HEK293 (cell line): ENCODE measurements around the gene COL9A2.

Source experiments
- GFI1B ChIP-seq: fragments of 450-650 bp; formaldehyde crosslinking; IDR thresholded peaks from 2 replicates; pipeline ENCODE4 v1.5.1; 2016; ENCODE audit warnings: missing biosample characterization, missing genetic modification characterization
- ZNF324 ChIP-seq: fragments of 450-650 bp; formaldehyde crosslinking; IDR thresholded peaks from 2 replicates; pipeline ENCODE4 v1.5.1; 2016; ENCODE audit warnings: missing biosample characterization, missing genetic modification characterization
- ZNF37A ChIP-seq: fragments of 450-650 bp; IDR thresholded peaks from 2 replicates; pipeline ENCODE4 v1.5.1; 2018; ENCODE audit warnings: missing biosample characterization, missing genetic modification characterization
- ZNF514 ChIP-seq: fragments of 450-650 bp; formaldehyde crosslinking; IDR thresholded peaks from 2 replicates; pipeline ENCODE4 v1.5.1; 2016; ENCODE audit warnings: missing biosample characterization, missing genetic modification characterization
- TF ChIP-seq, protein P1 (sequence below): fragments of 450-650 bp; formaldehyde crosslinking; IDR thresholded peaks from 2 replicates; pipeline ENCODE4 v1.5.1; 2016; ENCODE audit warnings: missing biosample characterization, missing genetic modification characterization, borderline replicate concordance
- TF ChIP-seq, protein P2 (sequence below): fragments of 450-650 bp; formaldehyde crosslinking; IDR thresholded peaks from 2 replicates; pipeline ENCODE4 v1.5.1; 2016; ENCODE audit warnings: missing biosample characterization, missing genetic modification characterization
- TF ChIP-seq, protein P3 (sequence below): fragments of 450-650 bp; formaldehyde crosslinking; IDR thresholded peaks from 2 replicates; pipeline ENCODE4 v1.5.1; 2016; ENCODE audit warnings: missing biosample characterization, missing genetic modification characterization
- TF ChIP-seq, protein P4 (sequence below): fragments of 450-650 bp; formaldehyde crosslinking; IDR thresholded peaks from 2 replicates; pipeline ENCODE4 v1.5.1; 2016; ENCODE audit warnings: missing biosample characterization, missing genetic modification characterization

DNA sequence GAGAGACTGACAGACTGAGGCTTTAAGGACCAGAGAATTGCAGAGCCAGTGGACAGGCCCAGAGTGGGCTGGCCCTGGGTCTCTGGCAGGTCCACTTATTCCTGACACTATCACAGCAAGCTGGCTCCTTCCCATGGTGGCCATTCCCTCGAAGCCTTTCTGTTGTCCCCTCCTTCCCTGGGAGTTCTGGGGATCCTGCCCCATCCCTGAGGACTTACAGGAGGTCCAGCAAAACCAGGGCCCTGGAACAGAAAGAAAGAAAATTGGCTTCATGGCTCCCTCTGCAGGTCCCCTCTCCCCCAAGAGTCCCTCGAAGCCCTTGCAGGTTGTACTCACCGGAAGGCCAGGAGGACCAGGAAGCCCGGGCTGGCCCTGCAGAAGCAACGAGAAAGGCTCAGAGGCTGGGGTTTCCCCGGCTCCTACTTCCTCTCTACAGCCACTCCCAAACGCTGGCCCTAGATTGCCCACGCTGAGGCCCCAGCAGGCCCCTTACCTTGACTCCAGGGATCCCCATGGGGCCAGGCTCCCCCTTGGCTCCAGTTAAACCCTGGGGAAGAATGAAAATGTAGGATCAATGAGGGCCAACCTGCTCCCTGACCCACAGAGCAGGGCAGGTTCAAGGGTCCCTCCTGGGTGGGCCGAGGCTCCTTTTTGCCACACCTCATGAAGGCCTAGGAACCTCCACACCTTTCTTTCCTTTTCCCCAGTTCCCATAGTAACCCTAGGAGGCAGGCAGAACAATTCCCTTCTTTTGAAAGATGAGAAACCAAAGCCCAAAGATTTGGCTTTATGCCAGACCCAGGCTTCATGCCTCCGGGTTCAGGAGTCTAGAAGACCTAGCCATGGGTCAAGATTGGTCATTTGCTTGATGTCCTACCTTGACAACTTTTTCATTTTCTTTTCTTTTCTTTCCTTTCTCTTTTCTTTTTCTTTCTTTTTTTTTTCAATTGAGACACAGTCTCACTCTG lies 4.6 kb downstream of the COL9A2 start:
- no peak for TF ChIP-seq GFI1B (tag by site-specific recombination)
- TF ChIP-seq ZNF37A (tag by site-specific recombination), result no peak
- TF ChIP-seq, protein P1, sequence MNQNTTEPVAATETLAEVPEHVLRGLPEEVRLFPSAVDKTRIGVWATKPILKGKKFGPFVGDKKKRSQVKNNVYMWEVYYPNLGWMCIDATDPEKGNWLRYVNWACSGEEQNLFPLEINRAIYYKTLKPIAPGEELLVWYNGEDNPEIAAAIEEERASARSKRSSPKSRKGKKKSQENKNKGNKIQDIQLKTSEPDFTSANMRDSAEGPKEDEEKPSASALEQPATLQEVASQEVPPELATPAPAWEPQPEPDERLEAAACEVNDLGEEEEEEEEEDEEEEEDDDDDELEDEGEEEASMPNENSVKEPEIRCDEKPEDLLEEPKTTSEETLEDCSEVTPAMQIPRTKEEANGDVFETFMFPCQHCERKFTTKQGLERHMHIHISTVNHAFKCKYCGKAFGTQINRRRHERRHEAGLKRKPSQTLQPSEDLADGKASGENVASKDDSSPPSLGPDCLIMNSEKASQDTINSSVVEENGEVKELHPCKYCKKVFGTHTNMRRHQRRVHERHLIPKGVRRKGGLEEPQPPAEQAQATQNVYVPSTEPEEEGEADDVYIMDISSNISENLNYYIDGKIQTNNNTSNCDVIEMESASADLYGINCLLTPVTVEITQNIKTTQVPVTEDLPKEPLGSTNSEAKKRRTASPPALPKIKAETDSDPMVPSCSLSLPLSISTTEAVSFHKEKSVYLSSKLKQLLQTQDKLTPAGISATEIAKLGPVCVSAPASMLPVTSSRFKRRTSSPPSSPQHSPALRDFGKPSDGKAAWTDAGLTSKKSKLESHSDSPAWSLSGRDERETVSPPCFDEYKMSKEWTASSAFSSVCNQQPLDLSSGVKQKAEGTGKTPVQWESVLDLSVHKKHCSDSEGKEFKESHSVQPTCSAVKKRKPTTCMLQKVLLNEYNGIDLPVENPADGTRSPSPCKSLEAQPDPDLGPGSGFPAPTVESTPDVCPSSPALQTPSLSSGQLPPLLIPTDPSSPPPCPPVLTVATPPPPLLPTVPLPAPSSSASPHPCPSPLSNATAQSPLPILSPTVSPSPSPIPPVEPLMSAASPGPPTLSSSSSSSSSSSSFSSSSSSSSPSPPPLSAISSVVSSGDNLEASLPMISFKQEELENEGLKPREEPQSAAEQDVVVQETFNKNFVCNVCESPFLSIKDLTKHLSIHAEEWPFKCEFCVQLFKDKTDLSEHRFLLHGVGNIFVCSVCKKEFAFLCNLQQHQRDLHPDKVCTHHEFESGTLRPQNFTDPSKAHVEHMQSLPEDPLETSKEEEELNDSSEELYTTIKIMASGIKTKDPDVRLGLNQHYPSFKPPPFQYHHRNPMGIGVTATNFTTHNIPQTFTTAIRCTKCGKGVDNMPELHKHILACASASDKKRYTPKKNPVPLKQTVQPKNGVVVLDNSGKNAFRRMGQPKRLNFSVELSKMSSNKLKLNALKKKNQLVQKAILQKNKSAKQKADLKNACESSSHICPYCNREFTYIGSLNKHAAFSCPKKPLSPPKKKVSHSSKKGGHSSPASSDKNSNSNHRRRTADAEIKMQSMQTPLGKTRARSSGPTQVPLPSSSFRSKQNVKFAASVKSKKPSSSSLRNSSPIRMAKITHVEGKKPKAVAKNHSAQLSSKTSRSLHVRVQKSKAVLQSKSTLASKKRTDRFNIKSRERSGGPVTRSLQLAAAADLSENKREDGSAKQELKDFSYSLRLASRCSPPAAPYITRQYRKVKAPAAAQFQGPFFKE (tag by site-specific recombination), result no peak
- TF ChIP-seq, protein P2, sequence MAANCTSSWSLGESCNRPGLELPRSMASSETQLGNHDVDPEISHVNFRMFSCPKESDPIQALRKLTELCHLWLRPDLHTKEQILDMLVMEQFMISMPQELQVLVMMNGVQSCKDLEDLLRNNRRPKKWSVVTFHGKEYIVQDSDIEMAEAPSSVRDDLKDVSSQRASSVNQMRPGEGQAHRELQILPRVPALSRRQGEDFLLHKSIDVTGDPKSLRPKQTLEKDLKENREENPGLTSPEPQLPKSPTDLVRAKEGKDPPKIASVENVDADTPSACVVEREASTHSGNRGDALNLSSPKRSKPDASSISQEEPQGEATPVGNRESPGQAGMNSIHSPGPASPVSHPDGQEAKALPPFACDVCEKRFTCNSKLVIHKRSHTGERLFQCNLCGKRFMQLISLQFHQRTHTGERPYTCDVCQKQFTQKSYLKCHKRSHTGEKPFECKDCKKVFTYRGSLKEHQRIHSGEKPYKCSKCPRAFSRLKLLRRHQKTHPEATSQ (tag by site-specific recombination), result no peak
- no peak for TF ChIP-seq ZNF514
- TF ChIP-seq, protein P3, sequence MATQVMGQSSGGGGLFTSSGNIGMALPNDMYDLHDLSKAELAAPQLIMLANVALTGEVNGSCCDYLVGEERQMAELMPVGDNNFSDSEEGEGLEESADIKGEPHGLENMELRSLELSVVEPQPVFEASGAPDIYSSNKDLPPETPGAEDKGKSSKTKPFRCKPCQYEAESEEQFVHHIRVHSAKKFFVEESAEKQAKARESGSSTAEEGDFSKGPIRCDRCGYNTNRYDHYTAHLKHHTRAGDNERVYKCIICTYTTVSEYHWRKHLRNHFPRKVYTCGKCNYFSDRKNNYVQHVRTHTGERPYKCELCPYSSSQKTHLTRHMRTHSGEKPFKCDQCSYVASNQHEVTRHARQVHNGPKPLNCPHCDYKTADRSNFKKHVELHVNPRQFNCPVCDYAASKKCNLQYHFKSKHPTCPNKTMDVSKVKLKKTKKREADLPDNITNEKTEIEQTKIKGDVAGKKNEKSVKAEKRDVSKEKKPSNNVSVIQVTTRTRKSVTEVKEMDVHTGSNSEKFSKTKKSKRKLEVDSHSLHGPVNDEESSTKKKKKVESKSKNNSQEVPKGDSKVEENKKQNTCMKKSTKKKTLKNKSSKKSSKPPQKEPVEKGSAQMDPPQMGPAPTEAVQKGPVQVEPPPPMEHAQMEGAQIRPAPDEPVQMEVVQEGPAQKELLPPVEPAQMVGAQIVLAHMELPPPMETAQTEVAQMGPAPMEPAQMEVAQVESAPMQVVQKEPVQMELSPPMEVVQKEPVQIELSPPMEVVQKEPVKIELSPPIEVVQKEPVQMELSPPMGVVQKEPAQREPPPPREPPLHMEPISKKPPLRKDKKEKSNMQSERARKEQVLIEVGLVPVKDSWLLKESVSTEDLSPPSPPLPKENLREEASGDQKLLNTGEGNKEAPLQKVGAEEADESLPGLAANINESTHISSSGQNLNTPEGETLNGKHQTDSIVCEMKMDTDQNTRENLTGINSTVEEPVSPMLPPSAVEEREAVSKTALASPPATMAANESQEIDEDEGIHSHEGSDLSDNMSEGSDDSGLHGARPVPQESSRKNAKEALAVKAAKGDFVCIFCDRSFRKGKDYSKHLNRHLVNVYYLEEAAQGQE, result no peak
- TF ChIP-seq, protein P4, sequence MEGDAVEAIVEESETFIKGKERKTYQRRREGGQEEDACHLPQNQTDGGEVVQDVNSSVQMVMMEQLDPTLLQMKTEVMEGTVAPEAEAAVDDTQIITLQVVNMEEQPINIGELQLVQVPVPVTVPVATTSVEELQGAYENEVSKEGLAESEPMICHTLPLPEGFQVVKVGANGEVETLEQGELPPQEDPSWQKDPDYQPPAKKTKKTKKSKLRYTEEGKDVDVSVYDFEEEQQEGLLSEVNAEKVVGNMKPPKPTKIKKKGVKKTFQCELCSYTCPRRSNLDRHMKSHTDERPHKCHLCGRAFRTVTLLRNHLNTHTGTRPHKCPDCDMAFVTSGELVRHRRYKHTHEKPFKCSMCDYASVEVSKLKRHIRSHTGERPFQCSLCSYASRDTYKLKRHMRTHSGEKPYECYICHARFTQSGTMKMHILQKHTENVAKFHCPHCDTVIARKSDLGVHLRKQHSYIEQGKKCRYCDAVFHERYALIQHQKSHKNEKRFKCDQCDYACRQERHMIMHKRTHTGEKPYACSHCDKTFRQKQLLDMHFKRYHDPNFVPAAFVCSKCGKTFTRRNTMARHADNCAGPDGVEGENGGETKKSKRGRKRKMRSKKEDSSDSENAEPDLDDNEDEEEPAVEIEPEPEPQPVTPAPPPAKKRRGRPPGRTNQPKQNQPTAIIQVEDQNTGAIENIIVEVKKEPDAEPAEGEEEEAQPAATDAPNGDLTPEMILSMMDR, result no peak
- TF ChIP-seq ZNF324 (tag by site-specific recombination), result no peak
